B cell (primary cell): Measurements from ENCODE around the gene CRLF2. TPM values are rescaled to one million over a fixed set of nuclear protein-coding genes. Genes with fewer than 3 reads are reported as not detected.
A peak's percentile ranks its signal among the peaks of the same experiment; 100 is the strongest.
"Not testable (repeated sequence)": the region's sequence is repeated elsewhere in the genome, so short reads cannot be mapped to it uniquely, and the experiment has no call there.

Experiments used
- ATAC-seq: fragments of 200-7000 bp; cut with Tn5 transposase; one replicate; pipeline ENCODE4 v1.10.0; 2021; ENCODE audit warnings: low read depth, mild to moderate bottlenecking, moderate number of reproducible peaks, moderate library complexity
- CTCF ChIA-PET: fragments of 350-600 bp; sonication (Branson Sonifier 250); formaldehyde crosslinking; loops from one replicate; lab custom pipeline; 2021; ENCODE audit warnings: antibody characterized with exemption, inconsistent platforms; lab: Charles Lee
- POLR2A ChIA-PET: fragments of 350-600 bp; sonication (Branson Sonifier 250); formaldehyde crosslinking; loops from one replicate; lab custom pipeline; 2021; ENCODE audit warnings: antibody characterized with exemption; lab: Charles Lee
- DNase-seq: peaks from one replicate; pipeline ENCODE4 v3.0.0; 2013
- H2AFZ ChIP-seq: 2 replicates; pipeline ENCODE4 v1.6.1; 2012; ENCODE audit warnings: mild to moderate bottlenecking, low read depth, low read length; ENCODE audit not compliant: insufficient read depth, poor library complexity, severe bottlenecking
- H3K27ac ChIP-seq, 2 donors: 1 replicate in 1 of 2; 2 replicates in 1 of 2; pipeline ENCODE4 v1.5.1; 2012 to 2013; ENCODE audit warnings: low read length in 2 of 2, mild to moderate bottlenecking in 2 of 2, moderate library complexity in 1 of 2
- H3K27me3 ChIP-seq, 4 experiments: fragments of 200-600 bp in 1 of 4; sonication (generic) in 1 of 4; replicated peaks in 1 of 4; 1 replicate in 2 of 4; 2 replicates in 2 of 4; pipeline versions ENCODE4 v1.6.1 to v1.7.0; 2013 to 2016; ENCODE audit warnings: low read length in 3 of 4, mild to moderate bottlenecking in 2 of 4, mixed read lengths in 1 of 4, moderate library complexity in 1 of 4; ENCODE audit not compliant: insufficient read depth in 4 of 4, control insufficient read depth in 3 of 4; ENCODE audit errors: control extremely low read depth in 1 of 4
- H3K36me3 ChIP-seq, 2 experiments: replicated peaks in 1 of 2; 1 replicate in 1 of 2; 2 replicates in 1 of 2; pipeline versions ENCODE4 v1.6.1 to v1.7.1; 2013; ENCODE audit warnings: low read length in 1 of 2; ENCODE audit not compliant: insufficient read depth in 2 of 2, control insufficient read depth in 1 of 2; ENCODE audit errors: control extremely low read depth in 1 of 2, extremely low read depth in 1 of 2
- H3K4me1 ChIP-seq, 2 donors: fragments of 200-600 bp in 1 of 2; sonication (generic) in 1 of 2; 1 replicate in 1 of 2; 2 replicates in 1 of 2; pipeline versions ENCODE4 v1.5.1 to v1.6.1; 2013 to 2017; ENCODE audit warnings: low read length in 2 of 2; ENCODE audit not compliant: control insufficient read depth in 2 of 2, insufficient read depth in 2 of 2
- H3K4me2 ChIP-seq: replicated peaks from 2 replicates; pipeline ENCODE3; 2012; ENCODE audit warnings: mild to moderate bottlenecking, low read depth, low read length; ENCODE audit not compliant: poor library complexity, severe bottlenecking
- H3K4me3 ChIP-seq, 5 experiments: fragments of 200-600 bp in 1 of 5; sonication (generic) in 1 of 5; 1 replicate in 3 of 5; 2 replicates in 2 of 5; pipeline versions ENCODE4 v1.5.1 to v1.7.0; 2011 to 2016; ENCODE audit warnings: low read length in 4 of 5, mild to moderate bottlenecking in 4 of 5, low read depth in 2 of 5, control low read depth in 1 of 5, moderate library complexity in 1 of 5; ENCODE audit not compliant: insufficient read depth in 1 of 5; ENCODE audit errors: control extremely low read depth in 1 of 5, extremely low read depth in 1 of 5
- H3K79me2 ChIP-seq: fragments of 200-600 bp; sonication (generic); one replicate; pipeline ENCODE4 v1.6.0; 2016; ENCODE audit warnings: low read length; ENCODE audit not compliant: control insufficient read depth, insufficient read depth
- H3K9ac ChIP-seq: fragments of 200-600 bp; sonication (generic); 2 replicates; pipeline ENCODE4 v1.6.1; 2017; ENCODE audit warnings: mild to moderate bottlenecking, low read length, moderate library complexity
- H3K9me3 ChIP-seq, 3 donors: one replicate each; pipeline versions ENCODE4 v1.6.1 to v1.7.1; 2013; ENCODE audit warnings: low read length in 2 of 3; ENCODE audit not compliant: control insufficient read depth in 2 of 3, insufficient read depth in 1 of 3; ENCODE audit errors: control extremely low read depth in 1 of 3
- H4K20me1 ChIP-seq: 2 replicates; pipeline ENCODE4 v1.6.0; 2012; ENCODE audit warnings: mild to moderate bottlenecking, low read length; ENCODE audit not compliant: insufficient read depth, control insufficient read depth, poor library complexity, severe bottlenecking
- H3K27ac Mint-ChIP-seq: one replicate; pipeline ENCODE4 v1.8.0; 2021; ENCODE audit warnings: mixed read lengths
- H3K27me3 Mint-ChIP-seq: one replicate; pipeline ENCODE4 v1.8.0; 2021; ENCODE audit warnings: mixed read lengths
- H3K4me1 Mint-ChIP-seq: one replicate; pipeline ENCODE4 v1.8.0; 2021; ENCODE audit warnings: mixed read lengths
- H3K4me3 Mint-ChIP-seq: one replicate; pipeline ENCODE4 v1.8.0; 2021; ENCODE audit warnings: mixed read lengths
- H3K9me3 Mint-ChIP-seq: one replicate; pipeline ENCODE4 v1.8.0; 2022; ENCODE audit warnings: mixed read lengths; ENCODE audit not compliant: insufficient read depth
- CTCF ChIP-seq: fragments of 200-600 bp; IDR thresholded peaks from one replicate; pipeline ENCODE4 v1.8.0; 2022; ENCODE audit warnings: antibody characterized with exemption, mild to moderate bottlenecking
- EZH2 ChIP-seq: IDR thresholded peaks from 2 replicates; pipeline ENCODE4 v1.6.1; 2012; ENCODE audit warnings: borderline replicate concordance, low read depth, mild to moderate bottlenecking, moderate library complexity, low read length; ENCODE audit not compliant: insufficient read depth, poor library complexity, severe bottlenecking
- WGBS: methylation state at CpG from one replicate; pipeline ENCODE4 v1.1.5; 2013; ENCODE audit warnings: missing lambda C conversion rate; ENCODE audit not compliant: insufficient coverage; 5-methylcytosine and 5-hydroxymethylcytosine counted together
- intact Hi-C: fragments of 100-400 bp; cut with micrococcal nuclease; formaldehyde crosslinking; loops from one replicate; pipeline ENCODE4 v1.10.0; 2022
- polyA minus RNA-seq: library from RNA; depleted of rRNA, polyadenylated mRNA; stranded (reverse); fragments of >200 nt; gene quantifications from 2 replicates; pipeline ENCODE4 v1.2.3, GENCODE V29; 2012
- polyA plus RNA-seq: library from polyadenylated mRNA; depleted of rRNA; stranded (reverse); fragments of >200 nt; gene quantifications from 2 replicates; pipeline ENCODE4 v1.2.3, GENCODE V29; 2012
- total RNA-seq, 2 donors: library from RNA; stranded (reverse); fragments of 120-200 nt in 1 of 2; gene quantifications; 1 replicate in 1 of 2; 2 replicates in 1 of 2; pipeline versions ENCODE4 v1.2.3 to v1.2.4, GENCODE V29; 2013 to 2022

Gene CRLF2
- total RNA-seq (not detected in 2 replicates), polyA plus RNA-seq (not detected in 2 replicates), polyA minus RNA-seq (not detected in 2 replicates)
- not detected for total RNA-seq (2013)

- Histone ChIP-seq H3K9me3 (peaks cover 0 to 19% (median 0%) of the 10 kb centered on the region in 3 donors), H3K79me2 (no peaks in the 10 kb centered on the region), H3K36me3 (no peaks in the 10 kb centered on the region), H3K27ac (no peak within 1 kb of the TSS), H3K4me3 (no peak within 1 kb of the TSS), H3K4me2 (no peak within 1 kb of the TSS), H3K4me1 (peaks cover 18 to 25% of the 10 kb centered on the region in 2 donors), H4K20me1 (no peaks in the 10 kb centered on the region), H3K9ac (no peak within 1 kb of the TSS), H3K27me3 (no peaks in the 10 kb centered on the region), H2AFZ (peak within 1 kb of the TSS; percentile 33)
- Mint-ChIP-seq H3K9me3 (no peaks in the 10 kb centered on the region), H3K4me3 (peak within 1 kb of the TSS; percentile 24), H3K27ac (no peak within 1 kb of the TSS), H3K27me3 (peaks cover 18% of the 10 kb centered on the region), H3K4me1 (peaks cover 22% of the 10 kb centered on the region)
- ATAC-seq (peak; percentile 68), DNase-seq (peak; percentile 36)
- intact Hi-C loops, result no loop called here
- POLR2A ChIA-PET, result no interaction called here
- TF ChIP-seq CTCF (no peak), EZH2 (no peak)
- WGBS, result 0% methylated on average over 1 of the region's 5 CpGs
- CTCF ChIA-PET, result no interaction called here
Observed at GRCh38 chrX:1212532-1212931, at the start of gene CRLF2. Gene CRLF2, minus strand, starts transcription at chrX:1212649. Its CDS starts 15 bp downstream, at chrX:1212634.

- H3K27me3 ChIP-seq, intact Hi-C loops, CTCF ChIA-PET, H3K27ac ChIP-seq, H3K9me3 Mint-ChIP-seq, POLR2A ChIA-PET, H4K20me1 ChIP-seq, H3K4me1 ChIP-seq, H3K4me2 ChIP-seq, H3K79me2 ChIP-seq, H3K27ac Mint-ChIP-seq, H3K4me1 Mint-ChIP-seq, H2AFZ ChIP-seq, DNase-seq, H3K4me3 ChIP-seq, H3K27me3 Mint-ChIP-seq, ATAC-seq, H3K9ac ChIP-seq, H3K4me3 Mint-ChIP-seq, H3K36me3 ChIP-seq: not testable (repeated sequence)
- WGBS, result 90% methylated on average over 7 of the region's 9 CpGs
- H3K9me3 ChIP-seq, result peaks cover 0 to 11% (median 6%) of the 10 kb centered on the region in 3 donors
Observed at GRCh38 chrX:1261771-1262170, 49.3 kb upstream of the CRLF2 start.
